Urothelium cell line (cell line): ENCODE measurements around the gene AKAP10.
"Not testable (repeated sequence)": the region's sequence is repeated elsewhere in the genome, so short reads cannot be mapped to it uniquely, and the experiment has no call there.

ENCODE experiments used
- DNase-seq: peaks from one replicate; pipeline ENCODE4 v3.0.0; 2011; ENCODE audit warnings: low spot score, mixed read lengths
- FAIRE-seq: peaks from 2 replicates; lab custom pipeline; 2011; peaks lifted over from hg19 to GRCh38; lab: Jason Lieb, UNC

Gene AKAP10

GRCh38 chr17:19935169-19935568, 42.5 kb downstream of the AKAP10 start:
- FAIRE-seq (no peak), DNase-seq (no peak)

GRCh38 chr17:19933628-19934027, 44.0 kb downstream of the AKAP10 start:
- no peak for FAIRE-seq
- DNase-seq: no peak

DNA sequence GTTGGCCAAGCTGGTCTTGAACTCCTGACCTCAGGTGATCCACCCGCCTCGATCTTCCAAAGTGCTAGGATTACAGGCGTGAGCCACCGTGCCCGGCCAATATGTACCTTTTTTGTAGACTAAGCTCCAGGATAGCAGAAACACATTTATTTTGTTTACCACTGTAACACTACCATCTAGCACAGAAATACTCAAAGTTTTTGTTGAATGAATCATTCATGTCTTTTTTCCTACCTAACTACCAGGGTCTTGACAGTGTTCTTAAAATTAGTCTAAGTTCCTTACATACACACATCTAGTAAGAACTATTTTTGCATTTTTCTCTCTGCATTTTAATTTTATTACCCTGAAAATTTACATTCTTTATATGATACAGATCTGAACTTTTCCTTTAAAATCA, 44.4 kb downstream of the AKAP10 start:
- DNase-seq (no peak), FAIRE-seq (no peak)

DNA sequence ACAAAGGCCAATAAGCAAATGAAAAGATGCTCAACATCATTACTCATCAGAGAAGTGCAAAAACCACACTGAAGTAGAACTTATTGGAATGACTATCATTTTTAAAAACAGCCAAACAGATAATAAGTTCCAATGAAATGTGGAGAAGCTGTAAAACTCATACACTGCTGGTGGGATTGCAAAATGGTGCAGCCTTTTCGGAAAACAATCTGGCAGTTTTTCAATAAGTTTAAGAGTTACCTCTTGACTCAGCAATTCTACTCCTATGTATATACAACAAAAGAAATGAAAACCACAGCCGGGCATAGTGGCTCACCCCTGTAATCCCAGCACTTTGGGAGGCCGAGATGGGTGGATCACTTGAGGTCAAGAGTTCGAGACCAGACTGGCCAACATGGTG, 49.3 kb downstream of the AKAP10 start:
- DNase-seq (no peak), FAIRE-seq (no peak)

GRCh38 chr17:19915245-19915978, 62.2 kb downstream of the AKAP10 start:
- FAIRE-seq (no peak), DNase-seq (no peak)

DNA sequence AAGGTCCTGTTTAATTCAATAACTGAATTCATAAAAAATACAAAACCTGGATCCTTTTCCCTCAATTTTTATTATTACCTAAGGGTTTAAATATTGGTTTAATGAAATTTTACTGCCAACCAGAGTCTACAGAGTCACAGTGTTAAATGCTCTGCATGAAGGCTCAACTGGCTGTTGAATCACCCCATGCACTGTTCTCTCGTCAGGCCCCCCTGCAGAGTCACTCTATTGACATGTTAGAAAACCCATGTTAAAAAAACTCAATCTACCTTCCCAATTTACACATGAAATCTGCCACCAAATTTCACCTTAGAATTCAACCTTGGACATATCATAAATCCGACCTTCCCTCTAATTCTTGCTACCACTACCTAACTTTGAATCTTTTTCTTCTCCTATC, 66.6 kb downstream of the AKAP10 start:
- DNase-seq: no peak
- FAIRE-seq: no peak

GRCh38 chr17:19909139-19909538, 68.5 kb downstream of the AKAP10 start:
- DNase-seq (no peak), FAIRE-seq (no peak)

- DNase-seq: no peak
- no peak for FAIRE-seq
Observed at GRCh38 chr17:19905502-19905901, 72.1 kb downstream of the AKAP10 start.

DNA sequence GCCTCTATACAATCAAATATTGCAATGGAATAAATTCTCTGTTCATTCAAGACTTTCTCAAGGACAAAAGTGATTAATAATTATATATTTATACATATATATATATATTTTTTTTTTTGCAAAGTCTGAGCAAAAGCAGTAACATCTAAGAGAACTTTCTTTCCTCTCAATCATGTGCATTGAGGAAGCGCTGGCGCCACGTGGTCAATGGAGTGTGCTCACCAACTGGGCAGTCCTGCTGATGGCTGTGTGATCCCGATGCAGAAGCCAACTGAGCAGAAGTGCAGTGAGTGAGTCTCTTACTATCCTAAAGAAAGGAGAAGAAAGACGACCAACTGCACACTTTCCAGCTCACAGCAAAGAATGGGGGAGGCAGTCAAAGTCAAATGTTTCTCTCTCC, 72.7 kb downstream of the AKAP10 start:
- FAIRE-seq: no peak

GRCh38 chr17:19904412-19904811, 73.2 kb downstream of the AKAP10 start:
- no peak for DNase-seq
- no peak for FAIRE-seq

More for the DNA sequence above, 72.7 kb downstream of the AKAP10 start:
- no peak for DNase-seq

DNA sequence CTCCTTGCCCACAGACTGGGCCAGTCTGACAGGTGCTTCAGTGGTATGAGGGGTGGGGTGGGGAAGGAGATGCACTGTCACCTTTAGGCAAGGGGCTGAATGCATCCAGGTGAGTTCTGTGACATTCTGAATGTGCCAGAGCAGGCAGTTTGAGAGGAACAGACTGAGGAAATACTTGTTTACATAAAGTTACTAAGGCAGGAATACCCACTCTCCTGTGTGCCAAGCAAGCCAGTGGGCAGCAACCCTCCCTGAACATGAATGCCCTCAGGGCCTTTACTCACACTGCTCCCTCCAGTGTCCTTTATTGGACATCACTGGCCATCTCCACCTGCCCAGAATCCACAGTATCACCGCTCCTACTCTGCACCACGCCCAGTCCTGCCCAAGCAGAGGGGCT, 76.8 kb downstream of the AKAP10 start:
- FAIRE-seq (no peak), DNase-seq (no peak)

GRCh38 chr17:19897903-19898302, 79.7 kb downstream of the AKAP10 start:
- DNase-seq (no peak), FAIRE-seq (no peak)

GRCh38 chr17:19897090-19897837, 80.4 kb downstream of the AKAP10 start:
- FAIRE-seq: no peak
- DNase-seq: no peak

GRCh38 chr17:19896679-19897078, 80.9 kb downstream of the AKAP10 start:
- DNase-seq (no peak), FAIRE-seq (no peak)

- not testable (repeated sequence) for FAIRE-seq, DNase-seq
Observed at GRCh38 chr17:19890554-19890953, 87.1 kb downstream of the AKAP10 start.

DNA sequence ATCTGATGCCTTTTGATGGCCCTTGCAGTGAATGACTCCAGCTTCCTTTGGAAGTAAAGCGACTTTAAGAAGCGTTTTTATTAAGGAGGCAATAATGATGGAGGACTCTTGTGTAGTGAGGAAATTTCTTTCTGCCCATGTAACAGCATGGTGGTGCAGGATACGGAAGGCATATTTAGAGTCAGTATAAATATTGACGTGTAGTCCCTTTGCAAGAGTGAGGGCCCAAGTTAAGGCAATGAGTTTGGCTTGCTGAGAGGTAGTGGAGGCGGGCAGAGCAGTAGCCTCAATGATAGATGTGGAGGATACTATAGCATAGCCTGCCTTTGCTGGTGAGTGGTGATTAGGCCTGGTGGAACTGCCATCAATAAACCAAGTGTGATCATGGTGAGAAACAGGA, 87.6 kb downstream of the AKAP10 start:
- FAIRE-seq, DNase-seq: not testable (repeated sequence)

DNA sequence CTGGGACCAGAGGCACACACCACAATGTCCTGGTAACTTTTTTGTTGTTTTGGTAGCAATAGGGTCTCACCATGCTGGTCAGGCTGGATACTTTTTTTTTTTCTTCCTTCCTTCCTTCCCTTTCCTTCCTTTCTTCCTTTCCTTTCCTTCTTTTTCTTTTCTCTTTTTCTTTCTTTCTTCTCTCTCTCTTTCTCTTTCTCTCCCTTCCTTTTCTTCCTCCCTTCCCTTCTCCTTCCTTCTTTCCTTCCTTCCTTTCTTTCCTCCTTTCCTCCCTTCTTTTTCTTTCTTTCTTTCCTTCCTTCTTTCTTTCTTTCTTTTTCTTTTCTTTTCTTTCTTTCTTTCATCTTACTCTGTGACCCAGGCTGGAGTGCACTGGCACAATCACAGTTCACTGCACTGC, 91.5 kb downstream of the AKAP10 start:
- no peak for DNase-seq
- FAIRE-seq: no peak

DNA sequence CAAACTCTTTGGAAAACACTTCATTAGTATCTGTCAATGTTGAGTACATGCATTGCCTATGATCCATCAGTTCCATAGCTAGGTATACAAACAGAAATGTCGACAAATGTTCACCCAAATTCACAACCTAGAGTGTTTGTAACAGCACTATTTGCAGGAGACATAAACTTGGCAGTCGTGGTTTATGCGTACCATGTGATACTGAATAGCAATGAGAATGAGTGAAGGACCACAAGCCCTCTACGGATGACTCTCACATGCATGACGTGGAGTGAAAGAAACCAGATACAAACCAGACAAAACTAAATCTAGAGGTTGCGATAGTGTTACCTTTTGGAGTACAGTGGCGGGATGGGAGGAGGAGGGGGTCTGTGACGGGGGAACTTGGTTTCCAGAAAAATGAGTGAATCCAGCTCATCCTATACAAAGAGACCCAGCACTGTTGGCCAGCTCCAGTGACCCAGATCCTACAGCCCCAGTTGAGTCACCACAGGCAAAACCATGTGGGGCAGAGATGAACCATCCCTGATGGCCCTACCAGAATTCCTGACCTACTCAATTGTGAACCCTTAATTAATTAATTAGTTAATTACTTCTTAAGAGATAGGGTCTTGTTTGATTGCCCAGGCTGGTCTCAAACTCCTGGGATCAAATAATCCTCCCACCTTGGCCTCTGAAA, 94.0 kb downstream of the AKAP10 start:
- DNase-seq: no peak
- FAIRE-seq: no peak

GRCh38 chr17:19880393-19880792, 97.2 kb downstream of the AKAP10 start:
- DNase-seq (no peak), FAIRE-seq (no peak)

DNA sequence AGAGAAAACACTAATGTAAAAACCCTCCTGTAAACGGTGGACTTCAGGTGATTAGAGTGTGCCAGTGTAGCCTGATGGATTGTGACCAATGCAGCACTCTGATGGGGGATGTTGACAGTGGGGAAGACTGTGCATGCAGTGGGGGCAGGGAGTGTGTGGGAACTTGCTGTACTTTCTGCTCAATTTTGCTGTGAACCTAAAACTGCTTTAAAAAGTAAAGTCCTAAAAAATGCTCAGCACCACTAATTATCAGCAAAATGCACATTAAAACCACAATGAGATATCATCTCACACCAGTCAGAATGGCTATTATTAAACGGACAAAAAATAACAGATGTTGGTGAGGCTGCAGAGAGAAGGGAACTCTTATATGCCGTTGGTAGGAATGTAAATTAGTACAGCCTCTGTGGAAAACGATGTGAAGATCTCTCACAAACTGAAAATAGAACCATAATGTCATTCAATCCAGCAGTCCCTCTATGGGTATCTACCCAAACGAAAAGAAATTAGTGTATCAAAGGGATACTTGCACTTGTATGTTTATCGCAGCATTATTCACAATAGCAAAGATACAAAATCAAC, 100.2 kb downstream of the AKAP10 start:
- FAIRE-seq (no peak), DNase-seq (no peak)

GRCh38 chr17:19876529-19877161, 101.0 kb downstream of the AKAP10 start:
- DNase-seq: no peak

More at GRCh38 chr17:19876529-19877161, 101.0 kb downstream of the AKAP10 start:
- FAIRE-seq: no peak
